Measurements from ENCODE around the gene THSD4. TPM values are rescaled to one million over a fixed set of nuclear protein-coding genes. Genes with fewer than 3 reads are reported as not detected.

Gene THSD4
- total RNA-seq, 2 experiments from 2014 or later: not detected

DNA sequence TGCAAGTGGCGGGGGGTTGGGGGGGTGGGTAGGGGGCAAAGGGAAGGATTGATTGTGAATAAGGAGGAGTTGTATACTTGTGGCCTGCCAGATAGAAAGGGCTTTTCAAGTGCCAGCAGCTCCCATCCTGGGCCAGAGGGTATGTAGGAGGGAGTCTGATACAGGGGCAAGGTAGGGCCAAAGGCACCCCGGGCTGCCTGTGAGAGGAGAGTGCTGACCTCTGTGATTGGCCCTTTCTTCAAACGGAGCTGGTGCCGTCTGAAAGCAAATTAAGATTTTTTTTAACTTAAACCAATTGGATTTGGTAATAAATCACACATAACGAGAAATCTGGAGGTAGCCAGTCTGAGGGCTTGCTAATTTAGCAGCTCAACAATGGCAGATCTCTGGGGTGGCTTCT lies 229.9 kb downstream of the THSD4 start:
- Mint-ChIP-seq H3K4me3 (no peak overlapping the region), H3K4me1 (ENCODE audit: low read depth) (no peaks in the 10 kb centered on the region), H3K9me3 (no peaks in the 10 kb centered on the region), H3K27ac (no peak overlapping the region), H3K27me3 (peaks cover 28% of the 10 kb centered on the region), H3K36me3 (ENCODE audit: low read depth) (no peaks in the 10 kb centered on the region)
- DNase-seq (no peak), ATAC-seq (ENCODE audit: poor library complexity) (no peak)
- Histone ChIP-seq H3K4me3 (ENCODE audit: low read length) (no peak overlapping the region), H3K27me3 (ENCODE audit: control insufficient read depth in 1 of 2, insufficient read depth in 2 of 2, low read length in 2 of 2) (peaks cover 0 to 11% of the 10 kb centered on the region in 2 experiments), H3K9me3 (ENCODE audit: control insufficient read depth in 1 of 2, insufficient read depth in 1 of 2, low read length in 2 of 2) (peaks cover 0 to 5% of the 10 kb centered on the region in 2 experiments), H3K27ac (ENCODE audit: low read depth in 1 of 2, low read length in 2 of 2) (no peak overlapping the region), H3K36me3 (ENCODE audit: insufficient read depth, low read length) (no peaks in the 10 kb centered on the region), H3K4me1 (ENCODE audit: insufficient read depth, low read length) (no peaks in the 10 kb centered on the region)
- intact Hi-C loops (cut with DNase I, micrococcal nuclease): no loop called here
- TF ChIP-seq, protein P1, sequence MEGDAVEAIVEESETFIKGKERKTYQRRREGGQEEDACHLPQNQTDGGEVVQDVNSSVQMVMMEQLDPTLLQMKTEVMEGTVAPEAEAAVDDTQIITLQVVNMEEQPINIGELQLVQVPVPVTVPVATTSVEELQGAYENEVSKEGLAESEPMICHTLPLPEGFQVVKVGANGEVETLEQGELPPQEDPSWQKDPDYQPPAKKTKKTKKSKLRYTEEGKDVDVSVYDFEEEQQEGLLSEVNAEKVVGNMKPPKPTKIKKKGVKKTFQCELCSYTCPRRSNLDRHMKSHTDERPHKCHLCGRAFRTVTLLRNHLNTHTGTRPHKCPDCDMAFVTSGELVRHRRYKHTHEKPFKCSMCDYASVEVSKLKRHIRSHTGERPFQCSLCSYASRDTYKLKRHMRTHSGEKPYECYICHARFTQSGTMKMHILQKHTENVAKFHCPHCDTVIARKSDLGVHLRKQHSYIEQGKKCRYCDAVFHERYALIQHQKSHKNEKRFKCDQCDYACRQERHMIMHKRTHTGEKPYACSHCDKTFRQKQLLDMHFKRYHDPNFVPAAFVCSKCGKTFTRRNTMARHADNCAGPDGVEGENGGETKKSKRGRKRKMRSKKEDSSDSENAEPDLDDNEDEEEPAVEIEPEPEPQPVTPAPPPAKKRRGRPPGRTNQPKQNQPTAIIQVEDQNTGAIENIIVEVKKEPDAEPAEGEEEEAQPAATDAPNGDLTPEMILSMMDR (IDR thresholded peaks at IDR 0.05): no peak
- POLR2A ChIA-PET: no interaction called here
- CTCF ChIA-PET: no interaction called here

- Histone ChIP-seq H3K4me1 (ENCODE audit: insufficient read depth, low read length) (no peaks in the 10 kb centered on the region), H3K4me3 (ENCODE audit: low read length) (no peak overlapping the region), H3K27me3 (ENCODE audit: control insufficient read depth in 1 of 2, insufficient read depth in 2 of 2, low read length in 2 of 2) (peaks cover 0 to 11% of the 10 kb centered on the region in 2 experiments), H3K27ac (ENCODE audit: low read depth in 1 of 2, low read length in 2 of 2) (no peak overlapping the region), H3K36me3 (ENCODE audit: insufficient read depth, low read length) (no peaks in the 10 kb centered on the region), H3K9me3 (ENCODE audit: control insufficient read depth in 1 of 2, insufficient read depth in 1 of 2, low read length in 2 of 2) (peaks cover 0 to 5% of the 10 kb centered on the region in 2 experiments)
- no peaks in the 10 kb centered on the region for H3K36me3 Mint-ChIP-seq (ENCODE audit: low read depth)
- intact Hi-C loops (cut with DNase I, micrococcal nuclease): no loop called here
- DNase-seq (no peak), ATAC-seq (ENCODE audit: poor library complexity) (no peak)
- TF ChIP-seq, protein P1 (IDR thresholded peaks at IDR 0.05): no peak
- H3K4me1 Mint-ChIP-seq (ENCODE audit: low read depth): no peaks in the 10 kb centered on the region
- no peak overlapping the region for H3K27ac Mint-ChIP-seq
- H3K27me3 Mint-ChIP-seq: peaks cover 27% of the 10 kb centered on the region
- H3K9me3 Mint-ChIP-seq: no peaks in the 10 kb centered on the region
- CTCF ChIA-PET: no interaction called here
- no peak overlapping the region for H3K4me3 Mint-ChIP-seq
- POLR2A ChIA-PET: no interaction called here
Observed at GRCh38 chr15:71346464-71346863, 231.2 kb downstream of the THSD4 start.

GRCh38 chr15:71348597-71348996 lies 233.3 kb downstream of the THSD4 start:
- DNase-seq: no peak
- H3K27me3 Mint-ChIP-seq: peaks cover 27% of the 10 kb centered on the region
- ChIA-PET POLR2A (no interaction called here), CTCF (no interaction called here)
- no peak overlapping the region for H3K27ac ChIP-seq (ENCODE audit: low read depth in 1 of 2, low read length in 2 of 2)
- no peaks in the 10 kb centered on the region for H3K9me3 Mint-ChIP-seq
- H3K27ac Mint-ChIP-seq: no peak overlapping the region
- H3K36me3 ChIP-seq (ENCODE audit: insufficient read depth, low read length): no peaks in the 10 kb centered on the region
- no peaks in the 10 kb centered on the region for H3K4me1 ChIP-seq (ENCODE audit: insufficient read depth, low read length)
- no peaks in the 10 kb centered on the region for H3K4me1 Mint-ChIP-seq (ENCODE audit: low read depth)
- H3K36me3 Mint-ChIP-seq (ENCODE audit: low read depth): no peaks in the 10 kb centered on the region
- intact Hi-C loops (cut with DNase I, micrococcal nuclease): no loop called here
- peaks cover 0 to 9% of the 10 kb centered on the region in 2 experiments for H3K27me3 ChIP-seq (ENCODE audit: control insufficient read depth in 1 of 2, insufficient read depth in 2 of 2, low read length in 2 of 2)
- no peak overlapping the region for H3K4me3 Mint-ChIP-seq
- ATAC-seq (ENCODE audit: poor library complexity): no peak
- H3K9me3 ChIP-seq (ENCODE audit: control insufficient read depth in 1 of 2, insufficient read depth in 1 of 2, low read length in 2 of 2): no peaks in the 10 kb centered on the region
- H3K4me3 ChIP-seq (ENCODE audit: low read length): no peak overlapping the region
- TF ChIP-seq, protein P1 (IDR thresholded peaks at IDR 0.05): no peak

Data from CD4-positive, alpha-beta T cell (primary cell).